ENCODE measurements around the gene ADGRG1.

GRCh38 chr16:57601801-57602478 lies 26.5 kb upstream of the ADGRG1 start:
- TF ChIP-seq POLR2A (IDR thresholded peaks at IDR 0.05; ENCODE audit: low read length) (no peak), GATA1 (IDR thresholded peaks at IDR 0.05; ENCODE audit: low read depth, low read length) (no peak)
